WERI-Rb-1 (cell line): ENCODE results near the gene KAZN.

ENCODE experiments used
- DNase-seq: peaks from one replicate; pipeline ENCODE4 v3.0.0-alpha.2; 2020
- H3K27ac ChIP-seq: fragments of 250-450 bp; sonication (Bioruptor Pico); 2 replicates; pipeline ENCODE4 v1.5.1; 2020; ENCODE audit warnings: mild to moderate bottlenecking, moderate library complexity
- H3K27me3 ChIP-seq: fragments of 250-450 bp; sonication (Bioruptor Pico); 2 replicates; pipeline ENCODE4 v1.5.1; 2021; ENCODE audit warnings: mild to moderate bottlenecking, low read depth, moderate library complexity; ENCODE audit not compliant: insufficient read depth, severe bottlenecking
- H3K36me3 ChIP-seq: fragments of 250-450 bp; sonication (Bioruptor Pico); 2 replicates; pipeline ENCODE4 v1.5.1; 2020; ENCODE audit warnings: mild to moderate bottlenecking, moderate library complexity
- H3K4me3 ChIP-seq: 2 replicates; pipeline ENCODE4 v1.5.1; 2011; ENCODE audit warnings: low read depth, mild to moderate bottlenecking, control low read depth, low read length
- H3K9me3 ChIP-seq: fragments of 250-450 bp; sonication (Bioruptor Pico); 2 replicates; pipeline ENCODE4 v1.5.1; 2021; ENCODE audit warnings: mild to moderate bottlenecking, moderate library complexity; ENCODE audit not compliant: severe bottlenecking
- CTCF ChIP-seq: IDR thresholded peaks from 2 replicates; pipeline ENCODE4 v1.5.1; 2011; ENCODE audit warnings: low read depth, mild to moderate bottlenecking, control low read depth, inconsistent platforms, low read length

The KAZN gene

GRCh38 chr1:15064217-15064929 lies 465.9 kb downstream of the KAZN start:
- DNase-seq, result no peak
- Histone ChIP-seq H3K27me3 (no peaks in the 10 kb centered on the region), H3K4me3 (no peak overlapping the region), H3K27ac (no peak overlapping the region), H3K36me3 (no peaks in the 10 kb centered on the region), H3K9me3 (peaks cover 5% of the 10 kb centered on the region)
- peak; percentile 59 for TF ChIP-seq CTCF

- no peaks in the 10 kb centered on the region for H3K36me3 ChIP-seq
- DNase-seq, result no peak
Observed at GRCh38 chr1:15065291-15065690, 466.8 kb downstream of the KAZN start.

GRCh38 chr1:15065736-15066135 lies 467.3 kb downstream of the KAZN start:
- H3K36me3 ChIP-seq, result no peaks in the 10 kb centered on the region
- DNase-seq, result no peak
- peaks cover 5% of the 10 kb centered on the region for H3K9me3 ChIP-seq
- no peak overlapping the region for H3K4me3 ChIP-seq
- H3K27me3 ChIP-seq, result no peaks in the 10 kb centered on the region
- TF ChIP-seq CTCF, result no peak
- H3K27ac ChIP-seq, result no peak overlapping the region

More at GRCh38 chr1:15065291-15065690, 466.8 kb downstream of the KAZN start:
- Histone ChIP-seq H3K9me3 (peaks cover 5% of the 10 kb centered on the region), H3K27ac (no peak overlapping the region), H3K4me3 (no peak overlapping the region), H3K27me3 (no peaks in the 10 kb centered on the region)
- TF ChIP-seq CTCF, result no peak

GRCh38 chr1:15066191-15066590 lies 467.7 kb downstream of the KAZN start:
- Histone ChIP-seq H3K27me3 (no peaks in the 10 kb centered on the region), H3K9me3 (peaks cover 5% of the 10 kb centered on the region), H3K27ac (no peak overlapping the region), H3K36me3 (no peaks in the 10 kb centered on the region), H3K4me3 (no peak overlapping the region)
- DNase-seq, result no peak
- TF ChIP-seq CTCF, result no peak

GRCh38 chr1:15067148-15067547 lies 468.7 kb downstream of the KAZN start:
- TF ChIP-seq CTCF, result no peak

GRCh38 chr1:15068152-15068551 lies 469.7 kb downstream of the KAZN start:
- Histone ChIP-seq H3K27me3 (no peaks in the 10 kb centered on the region), H3K4me3 (no peak overlapping the region), H3K9me3 (no peaks in the 10 kb centered on the region), H3K36me3 (no peaks in the 10 kb centered on the region), H3K27ac (no peak overlapping the region)
- TF ChIP-seq CTCF, result no peak
- DNase-seq, result no peak

More at GRCh38 chr1:15067148-15067547, 468.7 kb downstream of the KAZN start:
- no peak for DNase-seq
- Histone ChIP-seq H3K27me3 (no peaks in the 10 kb centered on the region), H3K27ac (no peak overlapping the region), H3K4me3 (no peak overlapping the region), H3K9me3 (peaks cover 5% of the 10 kb centered on the region), H3K36me3 (no peaks in the 10 kb centered on the region)
